Breast epithelium (tissue), 4 donors: ENCODE measurements around the gene RAB28. TPM values are rescaled to one million over a fixed set of nuclear protein-coding genes. Genes with fewer than 3 reads are reported as not detected.

Experiments
- DNase-seq, 2 donors: peaks; one replicate each; pipeline ENCODE4 v3.0.0-alpha.2; 2019; ENCODE audit warnings: low spot score in 2 of 2
- H3K27ac ChIP-seq, 2 donors: fragments of 200-600 bp; sonication (generic) in 1 of 2; one replicate each; pipeline ENCODE4 v1.5.1; 2016 to 2019; ENCODE audit warnings: mild to moderate bottlenecking in 1 of 2
- H3K27me3 ChIP-seq, 2 donors: fragments of 200-600 bp; sonication (generic) in 1 of 2; one replicate each; pipeline versions ENCODE4 v1.5.1 to v1.6.0; 2017 to 2019; ENCODE audit warnings: control low read depth in 1 of 2, mild to moderate bottlenecking in 1 of 2
- H3K36me3 ChIP-seq: fragments of 200-600 bp; one replicate; pipeline ENCODE4 v1.5.1; 2019
- H3K4me1 ChIP-seq, 2 donors: fragments of 200-600 bp; sonication (generic); one replicate each; pipeline ENCODE4 v1.5.1; 2016 to 2019; ENCODE audit warnings: control low read depth in 1 of 2
- H3K4me3 ChIP-seq, 3 donors: fragments of 200-600 bp; sonication (generic); 1 replicate in 2 of 3; 2 replicates in 1 of 3; pipeline ENCODE4 v1.5.1; 2016 to 2019; ENCODE audit warnings: mild to moderate bottlenecking in 3 of 3, moderate library complexity in 2 of 3
- H3K9me3 ChIP-seq, 2 donors: fragments of 200-600 bp; sonication (generic) in 1 of 2; one replicate each; pipeline ENCODE4 v1.5.1; 2016 to 2019; ENCODE audit warnings: control low read depth in 1 of 2
- CTCF ChIP-seq, 3 donors: fragments of 450-650 bp; IDR thresholded peaks; one replicate each; pipeline ENCODE4 v1.5.1; 2016 to 2017; ENCODE audit warnings: antibody characterized with exemption in 3 of 3, mild to moderate bottlenecking in 3 of 3, moderate library complexity in 3 of 3
- POLR2A ChIP-seq: fragments of 450-650 bp; IDR thresholded peaks from one replicate; pipeline ENCODE4 v1.6.1; 2016; ENCODE audit warnings: antibody characterized with exemption, mild to moderate bottlenecking, moderate library complexity
- POLR2AphosphoS5 ChIP-seq, 3 donors: sonication (generic); formaldehyde crosslinking; IDR thresholded peaks; one replicate each; pipeline ENCODE4 v1.6.1; 2017; ENCODE audit warnings: antibody characterized with exemption in 3 of 3
- intact Hi-C: fragments of 100-400 bp; cut with DNase I; formaldehyde crosslinking; loops from one replicate; pipeline ENCODE4 v1.15.1; 2023; ENCODE audit warnings: low total_unique reads
- total RNA-seq, 3 donors: library from RNA; depleted of rRNA; stranded (reverse); fragments of >200 nt; gene quantifications; one replicate each; pipeline ENCODE4 v1.1.0, GENCODE V29; 2016

RAB28 gene
- total RNA-seq, 3 donors from 2014 or later = 21.9 to 27.8 (median 24.3) TPM

- Histone ChIP-seq H3K27me3 (no peaks in the 10 kb centered on the region), H3K27ac (no peak overlapping the region), H3K4me1 (no peaks in the 10 kb centered on the region), H3K9me3 (no peaks in the 10 kb centered on the region), H3K36me3 (no peaks in the 10 kb centered on the region), H3K4me3 (no peak overlapping the region)
- intact Hi-C loops = loop anchor here (10.0 kb wide), 1 partner anchor 1028 kb away; no protein-coding TSS in a partner anchor
- TF ChIP-seq POLR2A = no peak
- TF ChIP-seq POLR2AphosphoS5 (IDR thresholded peaks at IDR 0.05) = no peak
- TF ChIP-seq CTCF (IDR thresholded peaks at IDR 0.05) = no peak
- DNase-seq = no peak
These were observed 116.9 kb downstream of the RAB28 start for GRCh38 chr4:13367244-13367643.

DNA sequence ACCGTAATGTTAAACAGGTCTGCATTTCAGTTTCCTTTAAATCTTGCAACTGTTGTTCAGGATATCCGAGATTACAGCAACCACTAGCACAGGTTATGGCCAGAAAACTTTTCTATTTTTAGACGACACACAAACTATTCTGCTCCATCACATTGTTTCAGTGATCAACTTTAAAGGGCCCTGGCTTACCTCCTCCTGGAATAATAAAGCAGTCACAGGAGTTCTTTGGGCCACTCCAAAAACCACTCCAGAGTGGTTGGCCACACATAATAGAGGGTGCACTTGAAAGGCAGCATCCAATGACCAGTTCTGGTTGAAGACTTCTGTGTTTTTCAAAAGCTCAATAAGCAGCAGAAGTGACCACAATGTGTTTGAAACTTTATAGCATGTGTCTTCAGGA is 118.9 kb downstream of the RAB28 start:
- Histone ChIP-seq H3K4me3 (no peak overlapping the region), H3K4me1 (no peaks in the 10 kb centered on the region), H3K27ac (no peak overlapping the region), H3K9me3 (no peaks in the 10 kb centered on the region), H3K27me3 (no peaks in the 10 kb centered on the region), H3K36me3 (no peaks in the 10 kb centered on the region)
- TF ChIP-seq POLR2A (no peak), CTCF (IDR thresholded peaks at IDR 0.05) (no peak), POLR2AphosphoS5 (IDR thresholded peaks at IDR 0.05) (no peak)
- no peak for DNase-seq
- intact Hi-C loops = loop anchor here (10.0 kb wide), 1 partner anchor 1030 kb away; no protein-coding TSS in a partner anchor

- intact Hi-C loops = loop anchor here (10.0 kb wide), 1 partner anchor 1030 kb away; no protein-coding TSS in a partner anchor
- TF ChIP-seq POLR2AphosphoS5 (IDR thresholded peaks at IDR 0.05) = no peak
- no peak for TF ChIP-seq CTCF (IDR thresholded peaks at IDR 0.05)
- Histone ChIP-seq H3K36me3 (no peaks in the 10 kb centered on the region), H3K4me1 (no peaks in the 10 kb centered on the region), H3K4me3 (no peak overlapping the region), H3K9me3 (no peaks in the 10 kb centered on the region), H3K27me3 (no peaks in the 10 kb centered on the region), H3K27ac (no peak overlapping the region)
- no peak for DNase-seq
These were observed 119.5 kb downstream of the RAB28 start for GRCh38 chr4:13364653-13365052.

GRCh38 chr4:13364172-13364571 is 120.0 kb downstream of the RAB28 start:
- Histone ChIP-seq H3K9me3 (no peaks in the 10 kb centered on the region), H3K4me1 (no peaks in the 10 kb centered on the region), H3K36me3 (no peaks in the 10 kb centered on the region), H3K27me3 (no peaks in the 10 kb centered on the region), H3K27ac (no peak overlapping the region), H3K4me3 (no peak overlapping the region)
- TF ChIP-seq POLR2A (no peak), CTCF (IDR thresholded peaks at IDR 0.05) (no peak), POLR2AphosphoS5 (IDR thresholded peaks at IDR 0.05) (no peak)
- intact Hi-C loops = loop anchor here (10.0 kb wide), 1 partner anchor 1031 kb away; no protein-coding TSS in a partner anchor
- no peak for DNase-seq

- Histone ChIP-seq H3K36me3 (no peaks in the 10 kb centered on the region), H3K27me3 (no peaks in the 10 kb centered on the region), H3K27ac (no peak overlapping the region), H3K4me3 (no peak overlapping the region), H3K4me1 (no peaks in the 10 kb centered on the region), H3K9me3 (no peaks in the 10 kb centered on the region)
- DNase-seq = no peak
- intact Hi-C loops = loop anchor here (10.0 kb wide), 1 partner anchor 1035 kb away; no protein-coding TSS in a partner anchor
- no peak for TF ChIP-seq POLR2A
- TF ChIP-seq CTCF (IDR thresholded peaks at IDR 0.05) = no peak
- no peak for TF ChIP-seq POLR2AphosphoS5 (IDR thresholded peaks at IDR 0.05)
These were observed 124.3 kb downstream of the RAB28 start for GRCh38 chr4:13359809-13360208.
